PC-3 (cell line): ENCODE data around the gene SLCO3A1.

Experiments used
- EZH2 ChIP-seq: fragments of 300-600 bp; sonication (generic); IDR thresholded peaks from one replicate; pipeline ENCODE4 v1.6.1; 2017; ENCODE audit warnings: antibody characterized with exemption, mild to moderate bottlenecking, low read length; ENCODE audit not compliant: unreplicated experiment
- EZH2phosphoT487 ChIP-seq: fragments of 300-600 bp; sonication (generic); IDR thresholded peaks from 2 replicates; pipeline ENCODE4 v1.6.1; 2018; ENCODE audit warnings: mild to moderate bottlenecking, antibody characterized with exemption, low read length, borderline replicate concordance
- TF ChIP-seq, protein P1 (sequence below): fragments of 300-600 bp; sonication (generic); conservative IDR thresholded peaks from 2 replicates; pipeline ENCODE4 v1.5.1; 2017; ENCODE audit warnings: antibody characterized with exemption, low read depth, mild to moderate bottlenecking, low read length

- TF ChIP-seq, protein P1, sequence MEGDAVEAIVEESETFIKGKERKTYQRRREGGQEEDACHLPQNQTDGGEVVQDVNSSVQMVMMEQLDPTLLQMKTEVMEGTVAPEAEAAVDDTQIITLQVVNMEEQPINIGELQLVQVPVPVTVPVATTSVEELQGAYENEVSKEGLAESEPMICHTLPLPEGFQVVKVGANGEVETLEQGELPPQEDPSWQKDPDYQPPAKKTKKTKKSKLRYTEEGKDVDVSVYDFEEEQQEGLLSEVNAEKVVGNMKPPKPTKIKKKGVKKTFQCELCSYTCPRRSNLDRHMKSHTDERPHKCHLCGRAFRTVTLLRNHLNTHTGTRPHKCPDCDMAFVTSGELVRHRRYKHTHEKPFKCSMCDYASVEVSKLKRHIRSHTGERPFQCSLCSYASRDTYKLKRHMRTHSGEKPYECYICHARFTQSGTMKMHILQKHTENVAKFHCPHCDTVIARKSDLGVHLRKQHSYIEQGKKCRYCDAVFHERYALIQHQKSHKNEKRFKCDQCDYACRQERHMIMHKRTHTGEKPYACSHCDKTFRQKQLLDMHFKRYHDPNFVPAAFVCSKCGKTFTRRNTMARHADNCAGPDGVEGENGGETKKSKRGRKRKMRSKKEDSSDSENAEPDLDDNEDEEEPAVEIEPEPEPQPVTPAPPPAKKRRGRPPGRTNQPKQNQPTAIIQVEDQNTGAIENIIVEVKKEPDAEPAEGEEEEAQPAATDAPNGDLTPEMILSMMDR, result no peak
- TF ChIP-seq EZH2, result no peak
- TF ChIP-seq EZH2phosphoT487, result no peak
Measured at GRCh38 chr15:91839867-91840266, 13.6 kb upstream of the SLCO3A1 start.
